ENCODE results near the gene IQGAP2.

GRCh38 chr5:76553251-76553650 lies 150.2 kb downstream of the IQGAP2 start:
- TF ChIP-seq CTCF (IDR thresholded peaks at IDR 0.05): no peak
- TF ChIP-seq POLR2A (IDR thresholded peaks at IDR 0.05): no peak

Measured in right lobe of liver (tissue), 4 donors.